HG03442 (cell line): ENCODE results near the gene TRIM51.
"Not testable (repeated sequence)": the region's sequence is repeated elsewhere in the genome, so short reads cannot be mapped to it uniquely, and the experiment has no call there.

Experiments used
- ATAC-seq: cut with Tn5 transposase; IDR thresholded peaks from one replicate; pipeline ENCODE4 v1.9.1; 2021; ENCODE audit warnings: mild to moderate bottlenecking, moderate library complexity; ENCODE audit not compliant: unreplicated experiment

TRIM51 gene, protein sequence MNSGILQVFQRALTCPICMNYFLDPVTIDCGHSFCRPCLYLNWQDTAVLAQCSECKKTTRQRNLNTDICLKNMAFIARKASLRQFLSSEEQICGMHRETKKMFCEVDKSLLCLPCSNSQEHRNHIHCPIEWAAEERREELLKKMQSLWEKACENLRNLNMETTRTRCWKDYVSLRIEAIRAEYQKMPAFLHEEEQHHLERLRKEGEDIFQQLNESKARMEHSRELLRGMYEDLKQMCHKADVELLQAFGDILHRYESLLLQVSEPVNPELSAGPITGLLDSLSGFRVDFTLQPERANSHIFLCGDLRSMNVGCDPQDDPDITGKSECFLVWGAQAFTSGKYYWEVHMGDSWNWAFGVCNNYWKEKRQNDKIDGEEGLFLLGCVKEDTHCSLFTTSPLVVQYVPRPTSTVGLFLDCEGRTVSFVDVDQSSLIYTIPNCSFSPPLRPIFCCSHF

DNA sequence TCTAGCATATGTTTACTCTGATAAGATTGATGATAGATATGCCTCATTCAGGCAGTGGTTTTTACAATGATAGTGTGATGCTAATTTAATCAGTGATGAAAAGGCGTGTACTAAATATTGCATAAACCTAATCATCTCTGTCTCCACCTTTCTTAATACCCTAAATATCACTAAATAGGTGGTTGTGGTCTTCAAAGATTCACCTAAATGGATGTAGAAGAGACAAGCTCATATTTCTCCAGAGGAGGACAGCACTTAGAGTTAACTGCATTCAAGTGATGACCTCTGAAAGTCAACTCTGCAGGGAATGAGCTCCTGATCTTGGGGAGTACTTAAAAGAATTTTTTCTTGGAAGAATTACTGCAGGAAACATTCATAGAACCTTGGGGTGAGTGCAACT, at the start of gene TRIM51:
TRIM51 (plus strand) TSS at position 301 of the 400 bp plus-strand sequence. CDS start 2,132 bp downstream, outside the sequence.
- not testable (repeated sequence) for ATAC-seq

DNA sequence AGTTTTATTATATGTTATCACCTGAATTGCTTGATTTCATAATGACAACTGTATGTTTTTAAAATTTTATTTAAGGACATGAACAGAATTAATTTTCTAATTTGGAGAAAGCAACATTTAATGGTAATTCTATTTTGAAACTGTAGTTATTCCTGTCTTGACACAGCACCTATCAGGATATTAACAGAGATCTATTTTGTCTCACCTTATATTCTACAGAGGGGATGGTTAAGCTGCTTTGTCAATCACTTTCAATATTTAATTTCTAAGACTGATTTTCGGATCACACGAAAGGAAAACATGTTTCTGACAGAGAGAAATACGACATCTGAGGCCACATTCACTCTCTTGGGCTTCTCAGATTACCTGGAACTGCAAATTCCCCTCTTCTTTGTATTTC, 44.6 kb upstream of the TRIM51 start, which contains the start of gene OR5D16:
OR5D16 (plus strand) TSS at position 301 of the 400 bp plus-strand sequence; CDS start at position 301, 0 bp downstream.
- no peak for ATAC-seq

DNA sequence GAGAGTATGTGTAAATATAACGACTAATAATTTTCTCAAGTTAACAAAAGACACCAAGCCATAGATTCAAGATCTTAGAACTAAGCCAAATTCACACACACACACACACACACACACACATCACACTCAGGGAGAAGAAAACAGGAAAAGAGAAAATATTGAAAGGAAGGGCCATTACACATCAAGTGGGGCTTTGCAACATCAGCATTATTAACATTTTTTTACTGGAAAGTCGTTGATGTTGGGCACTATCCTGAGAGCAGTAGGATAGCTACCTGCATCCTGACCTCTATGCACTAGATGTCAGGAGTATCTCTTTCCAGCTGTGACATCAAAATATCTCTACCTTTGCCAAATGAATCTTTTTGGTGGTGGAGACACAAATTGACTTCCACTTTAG, 35.6 kb upstream of the TRIM51 start:
- no peak for ATAC-seq

DNA sequence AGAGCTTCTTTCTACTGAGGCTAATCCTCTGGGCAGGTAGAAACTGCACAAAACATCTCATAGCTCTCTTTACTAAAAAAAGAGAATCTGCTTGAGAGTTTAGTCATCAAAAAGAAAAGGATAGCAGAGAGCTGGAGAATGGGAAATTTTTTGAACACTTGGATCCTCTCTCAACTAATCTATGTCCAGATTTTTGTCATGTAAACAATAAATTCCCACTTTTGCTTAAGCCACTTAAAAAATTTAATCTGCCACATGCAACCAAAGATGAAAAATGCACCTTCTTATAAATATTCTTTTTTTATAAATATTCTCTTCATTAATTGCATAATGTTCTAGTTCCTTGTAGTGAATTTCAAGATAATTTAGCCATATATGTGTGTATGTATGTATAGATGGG, 34.1 kb upstream of the TRIM51 start:
- no peak for ATAC-seq

DNA sequence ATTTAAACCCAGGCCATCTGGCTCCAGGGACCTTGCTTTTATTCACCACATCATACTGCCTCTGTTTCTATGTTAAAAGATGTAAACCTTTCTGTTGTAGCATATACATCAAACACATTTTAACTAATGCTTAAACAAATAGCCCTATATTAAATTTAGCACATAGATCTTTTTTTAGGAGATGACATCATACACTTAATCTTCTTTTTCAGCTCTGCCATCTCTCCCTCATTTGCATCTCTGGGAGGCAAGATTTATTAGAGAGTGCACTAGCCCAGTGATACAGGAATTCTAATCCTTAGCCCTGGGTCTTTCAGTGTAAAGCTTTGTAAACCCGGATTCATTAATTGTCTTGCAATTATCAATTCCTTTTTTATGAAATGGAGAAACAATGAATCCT, 31.0 kb upstream of the TRIM51 start:
- no peak for ATAC-seq

DNA sequence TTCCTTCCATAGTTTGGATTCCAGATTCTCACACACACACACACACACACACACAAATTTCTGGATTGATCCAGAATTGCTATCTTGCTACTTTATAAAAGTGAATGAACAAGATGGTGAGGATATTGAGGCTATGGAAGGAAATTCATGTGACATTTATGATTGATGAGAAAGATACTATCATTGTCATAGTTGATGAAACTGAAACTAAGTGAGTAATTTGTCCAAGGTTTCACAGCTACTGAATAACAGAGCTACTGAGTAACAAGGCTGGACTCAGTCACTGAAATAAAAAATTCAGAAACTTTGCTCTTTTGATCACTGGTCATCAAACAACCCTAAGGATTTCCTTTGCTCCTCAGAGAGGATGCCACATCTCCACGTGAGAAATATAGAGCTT, 28.4 kb upstream of the TRIM51 start:
- no peak for ATAC-seq

DNA sequence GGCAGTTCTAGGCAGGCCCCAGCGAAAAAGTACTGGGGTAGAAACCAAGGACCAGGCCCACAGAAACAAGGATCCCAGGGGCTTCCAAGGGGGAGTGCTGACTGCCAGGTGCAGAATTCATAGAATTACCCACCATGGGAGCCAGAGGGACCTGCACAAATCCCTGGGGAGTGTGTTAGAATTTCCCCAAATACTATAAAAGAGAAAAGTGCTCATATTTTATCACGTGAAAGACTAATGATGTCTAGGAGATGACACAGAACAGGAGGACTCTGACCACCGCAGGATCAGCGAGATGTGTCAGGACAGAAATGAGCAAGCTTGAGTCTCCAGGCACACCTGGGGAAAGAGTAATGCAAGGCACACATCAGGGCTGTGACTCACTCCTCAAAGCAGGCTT, 15.7 kb upstream of the TRIM51 start:
- ATAC-seq: not testable (repeated sequence)

DNA sequence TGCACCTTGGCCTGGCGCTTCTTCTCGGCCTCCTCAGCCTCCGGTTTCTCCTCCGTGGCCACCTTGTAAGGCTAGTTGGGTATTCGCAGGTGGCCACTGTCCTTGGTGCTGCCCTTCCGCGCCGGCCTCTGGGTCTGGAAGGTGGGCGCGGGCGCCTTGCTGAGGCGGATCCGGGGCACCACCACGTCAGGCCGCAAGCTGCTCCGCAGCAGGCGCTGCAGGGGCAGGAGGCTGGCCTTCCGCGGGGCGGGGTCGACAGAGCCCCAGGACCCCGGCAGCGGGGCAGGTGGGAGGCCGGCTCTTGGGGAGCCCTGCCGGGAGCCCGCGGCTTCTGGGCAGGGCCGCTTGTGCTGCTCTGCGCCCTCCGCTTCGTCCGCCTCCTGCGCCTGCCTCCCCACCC, 10.4 kb upstream of the TRIM51 start:
- ATAC-seq: not testable (repeated sequence)

DNA sequence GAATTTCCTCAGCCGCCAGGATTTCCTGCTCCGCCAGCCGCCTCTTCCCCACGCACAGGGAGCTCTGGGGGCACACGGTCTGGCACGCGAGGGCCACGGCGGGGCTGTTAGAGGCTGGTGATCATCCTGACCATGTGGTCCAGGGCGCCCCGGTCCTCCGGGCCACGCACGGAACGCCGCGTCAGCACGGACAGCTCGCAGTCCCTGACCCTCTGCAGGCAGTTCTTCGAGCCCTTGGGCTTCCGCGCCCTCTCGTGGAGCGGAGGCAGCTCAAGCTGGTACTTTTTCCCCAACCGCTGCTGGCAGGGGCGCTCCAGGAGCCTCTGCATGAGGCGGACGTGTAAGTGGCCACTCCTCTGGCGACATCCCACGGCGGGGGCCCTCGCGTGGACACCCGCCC, 10.0 kb upstream of the TRIM51 start:
- ATAC-seq: not testable (repeated sequence)

DNA sequence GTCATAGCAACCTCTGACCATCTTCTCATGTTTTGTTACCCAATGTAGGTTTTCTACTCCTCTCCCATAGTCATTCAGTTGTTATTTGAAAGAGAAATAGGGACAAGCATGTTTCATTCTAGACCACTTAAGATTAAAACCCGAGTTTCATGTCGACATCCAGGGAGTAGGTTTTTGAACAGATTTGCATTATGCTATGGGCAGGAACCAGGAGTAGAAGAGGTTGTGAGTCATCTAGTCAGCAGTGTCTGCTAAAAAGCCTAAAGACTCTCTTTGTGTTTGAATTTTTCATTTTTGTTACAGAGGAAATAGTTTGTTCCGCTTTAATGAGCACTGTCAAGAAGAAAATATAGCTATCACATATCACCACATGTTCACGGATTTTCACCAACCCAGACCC, 1.9 kb downstream of the TRIM51 start:
- not testable (repeated sequence) for ATAC-seq

DNA sequence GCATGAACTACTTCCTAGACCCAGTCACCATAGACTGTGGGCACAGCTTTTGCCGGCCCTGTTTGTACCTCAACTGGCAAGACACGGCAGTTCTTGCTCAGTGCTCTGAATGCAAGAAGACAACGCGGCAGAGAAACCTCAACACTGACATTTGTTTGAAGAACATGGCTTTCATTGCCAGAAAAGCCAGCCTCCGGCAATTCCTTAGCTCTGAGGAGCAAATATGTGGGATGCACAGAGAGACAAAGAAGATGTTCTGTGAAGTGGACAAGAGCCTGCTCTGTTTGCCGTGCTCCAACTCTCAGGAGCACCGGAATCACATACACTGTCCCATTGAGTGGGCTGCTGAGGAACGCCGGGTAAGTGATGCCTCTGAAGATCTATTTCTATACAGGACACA, 2.4 kb downstream of the TRIM51 start:
- ATAC-seq: not testable (repeated sequence)

DNA sequence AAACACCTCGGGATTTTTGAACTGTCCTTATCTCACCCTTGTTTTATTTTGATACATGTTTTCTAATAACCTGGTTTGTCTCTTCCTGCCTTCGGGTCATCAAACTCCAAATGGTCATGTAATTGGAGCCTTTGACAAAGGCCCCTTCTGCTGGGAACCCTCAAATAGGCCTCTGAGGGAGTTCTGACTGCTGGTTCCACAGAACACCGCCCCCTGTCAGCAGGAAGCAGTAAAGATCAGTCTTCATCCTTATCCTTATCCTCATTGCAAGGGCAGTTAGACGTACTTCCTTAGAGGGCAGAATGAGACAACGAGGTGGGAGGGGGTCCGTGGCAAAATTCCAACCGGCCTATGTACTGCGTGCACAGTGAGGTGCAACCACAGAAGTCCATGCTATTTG, 12.1 kb downstream of the TRIM51 start:
- ATAC-seq: no peak

DNA sequence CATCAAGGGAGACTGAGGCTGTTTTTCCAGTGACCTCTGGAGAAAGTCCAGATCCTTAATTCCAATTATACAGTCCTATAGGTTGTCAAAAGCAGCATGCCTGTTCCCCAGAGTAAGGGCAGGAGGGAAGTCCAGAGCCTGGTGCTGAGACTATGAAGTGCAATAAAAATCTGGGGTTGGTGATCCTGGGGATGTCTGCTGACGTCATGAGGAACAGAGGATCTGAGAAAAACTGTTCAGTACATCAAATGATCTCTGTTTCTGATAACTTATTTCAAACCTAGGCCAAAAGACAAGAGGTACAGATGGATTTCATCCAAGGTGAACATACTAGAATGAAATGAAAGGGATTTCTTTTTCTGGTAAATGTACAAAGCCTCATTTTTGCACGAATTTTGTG, 19.2 kb downstream of the TRIM51 start:
- no peak for ATAC-seq

DNA sequence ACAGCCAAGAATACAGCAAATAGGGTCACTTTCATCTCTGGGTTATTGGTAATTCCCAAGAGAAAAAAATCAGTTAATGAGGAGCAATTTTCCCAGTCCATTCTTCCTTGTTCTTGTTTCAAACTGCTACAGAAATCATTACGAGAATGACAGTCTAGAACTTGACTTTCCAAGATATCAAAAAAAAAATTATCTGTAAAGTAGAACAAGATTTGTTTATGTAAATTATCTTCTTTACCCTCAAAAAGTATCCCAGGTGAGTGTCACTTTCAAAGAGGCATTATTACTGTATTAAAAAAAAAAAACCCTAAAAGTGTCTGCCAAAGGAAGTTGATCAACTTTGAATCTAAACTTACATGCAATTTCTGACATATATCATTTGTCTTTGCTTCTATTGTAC, 31.4 kb downstream of the TRIM51 start, which contains the start of gene OR5W2:
OR5W2 (minus strand) TSS at position 101 of the 400 bp plus-strand sequence; CDS start at position 101, 0 bp downstream.
- no peak for ATAC-seq

DNA sequence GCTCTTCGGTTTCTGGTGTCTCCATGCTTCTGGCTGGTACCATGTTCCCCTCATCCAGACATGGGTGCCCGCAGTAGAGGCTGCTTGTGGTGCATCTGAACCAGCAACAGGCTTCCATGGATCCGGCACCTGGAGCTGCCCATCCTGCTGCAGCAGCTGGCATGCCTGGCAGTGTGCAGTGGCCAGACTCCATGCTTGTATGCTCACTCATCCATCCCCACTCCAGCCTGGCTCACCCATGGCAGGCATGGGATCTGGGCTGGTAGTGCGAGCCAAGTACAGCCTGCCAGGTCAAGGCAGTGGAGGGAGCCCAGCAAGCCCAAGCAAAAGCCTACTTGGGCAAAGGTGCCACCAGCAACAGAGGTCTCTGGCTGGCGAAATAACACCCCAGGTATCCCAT, 37.4 kb downstream of the TRIM51 start:
- no peak for ATAC-seq

DNA sequence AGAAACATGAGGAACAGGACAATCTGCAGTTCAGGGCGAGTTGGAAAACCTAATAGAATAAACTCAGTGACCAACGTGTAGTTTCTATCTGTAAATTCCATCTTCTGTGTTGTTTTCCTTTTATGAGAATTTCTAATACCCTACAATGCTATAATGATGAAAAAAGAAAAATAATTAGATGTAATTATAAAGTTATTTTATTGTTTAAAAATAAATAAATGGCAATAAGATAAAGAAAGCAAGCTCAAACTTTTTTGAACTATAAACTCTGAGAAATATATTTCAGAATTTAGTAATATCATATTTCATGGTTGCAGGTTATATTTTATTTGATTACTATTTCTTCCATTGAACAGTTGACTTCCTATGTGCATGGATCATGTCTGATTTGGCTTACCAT, 53.2 kb downstream of the TRIM51 start, which contains the start of gene OR5I1:
OR5I1 (minus strand) TSS at position 101 of the 400 bp plus-strand sequence; CDS start at position 101, 0 bp downstream.
- no peak for ATAC-seq
